Neural progenitor cell (in vitro differentiated cells): ENCODE results near the gene DQX1.

Experiments
- CTCF ChIP-seq: fragments of 200-600 bp; sonication (generic); IDR thresholded peaks from 2 replicates; pipeline ENCODE4 v1.5.1; 2017; ENCODE audit warnings: antibody characterized with exemption, mild to moderate bottlenecking
- EZH2 ChIP-seq: fragments of 200-600 bp; sonication (generic); IDR thresholded peaks from 2 replicates; pipeline ENCODE4 v1.6.1; 2017; ENCODE audit warnings: antibody characterized with exemption, mild to moderate bottlenecking, moderate library complexity
- EZH2phosphoT487 ChIP-seq: fragments of 200-600 bp; sonication (generic); IDR thresholded peaks from 2 replicates; pipeline ENCODE4 v1.6.1; 2017; ENCODE audit warnings: antibody characterized with exemption

DNA sequence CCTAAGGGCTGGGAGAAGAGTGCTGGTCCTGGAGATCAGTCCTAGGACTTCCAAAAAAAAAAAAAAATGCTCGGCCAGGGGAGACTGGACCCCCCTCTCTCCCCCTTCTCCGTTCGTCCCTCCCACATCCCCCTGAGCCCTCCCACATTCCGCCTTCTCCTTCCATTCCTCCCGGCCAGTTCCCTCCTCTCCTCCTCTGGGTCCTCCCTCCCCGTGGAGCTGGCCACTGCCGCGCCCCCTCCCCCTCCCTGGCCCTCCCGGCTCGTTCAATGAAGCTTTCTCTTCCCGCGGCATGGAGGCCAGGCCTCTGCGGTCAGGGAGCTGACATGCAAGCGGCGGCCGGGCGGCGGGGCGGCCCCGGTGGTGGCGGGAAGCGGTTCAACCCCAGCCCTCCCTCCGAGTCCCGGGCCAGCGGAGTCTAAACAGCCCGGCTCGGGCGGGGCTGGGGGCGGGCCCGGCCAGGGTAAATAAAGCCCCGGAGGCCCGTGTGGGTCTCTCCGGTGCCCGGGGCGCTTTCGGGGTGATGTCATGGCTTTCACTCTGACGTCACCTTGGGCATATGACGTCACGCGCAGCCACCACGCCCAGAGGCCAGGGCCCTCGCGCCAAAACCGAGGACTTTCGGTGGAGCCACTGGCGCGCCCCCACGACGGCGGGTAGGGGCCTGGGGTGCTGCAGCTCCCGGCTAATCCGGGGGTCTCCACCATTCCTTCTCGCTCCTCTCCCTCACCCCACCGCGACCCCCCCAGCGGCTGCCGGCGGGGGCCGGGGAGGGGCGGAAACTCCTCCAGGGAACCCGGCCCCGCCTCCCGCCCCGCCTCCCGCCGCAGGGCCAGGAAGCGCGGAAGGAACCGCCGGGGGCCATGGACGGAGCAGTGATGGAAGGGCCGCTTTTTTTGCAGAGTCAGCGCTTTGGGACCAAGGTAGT, 28.1 kb upstream of the DQX1 start, which contains the start of the genes DOK1 and LOXL3:
- TF ChIP-seq EZH2 (no peak), CTCF (no peak), EZH2phosphoT487 (no peak)
